GM12878 (cell line): ENCODE results near the gene UNC93A.

Experiments used
- CHD4 ChIP-seq: fragments of 200-600 bp; sonication (generic); IDR thresholded peaks from 2 replicates; pipeline ENCODE4 v1.6.1; 2016; ENCODE audit warnings: mild to moderate bottlenecking
- CTCF ChIP-seq, 3 experiments: IDR thresholded peaks in 2 of 3; conservative IDR thresholded peaks in 1 of 3; 2 replicates each; pipeline ENCODE4 v1.5.1; 2011; ENCODE audit warnings: low read depth in 3 of 3, low read length in 3 of 3, mild to moderate bottlenecking in 3 of 3, control low read depth in 2 of 3, moderate library complexity in 2 of 3, inconsistent platforms in 1 of 3, mixed read lengths in 1 of 3; ENCODE audit not compliant: control insufficient read depth in 2 of 3, insufficient read depth in 1 of 3; ENCODE audit errors: extremely low read depth in 1 of 3
- FOXM1 ChIP-seq: IDR thresholded peaks from 2 replicates; pipeline ENCODE4 v1.6.1; 2012; ENCODE audit warnings: low read depth, mild to moderate bottlenecking, inconsistent platforms, low read length, moderate library complexity
- MEF2B ChIP-seq: fragments of 450-650 bp; IDR thresholded peaks from 2 replicates; pipeline ENCODE4 v1.6.1; 2018; ENCODE audit warnings: mild to moderate bottlenecking, moderate library complexity; ENCODE audit not compliant: partially characterized antibody, poor library complexity, severe bottlenecking
- PAX5 ChIP-seq: IDR thresholded peaks from 2 replicates; pipeline ENCODE4 v1.6.1; 2011; ENCODE audit warnings: low read depth, low read length, borderline replicate concordance
- POLR2AphosphoS5 ChIP-seq: IDR thresholded peaks from 2 replicates; pipeline ENCODE4 v1.6.1; 2011; ENCODE audit warnings: mild to moderate bottlenecking, low read length, inconsistent platforms
- SP1 ChIP-seq: IDR thresholded peaks from one replicate; pipeline ENCODE4 v1.6.1; 2011; ENCODE audit warnings: low read depth, low read length

GRCh38 chr6:167336844-167337630 lies 45.9 kb downstream of the UNC93A start:
- TF ChIP-seq CTCF (IDR thresholded peaks at IDR 0.05 in 2 of 3, conservative IDR thresholded peaks at IDR 0.05 in 1 of 3; ENCODE audit: control insufficient read depth in 2 of 3, extremely low read depth in 1 of 3, insufficient read depth in 1 of 3, low read depth in 3 of 3, low read length in 3 of 3) (no peak), MEF2B (no peak), POLR2AphosphoS5 (no peak), CHD4 (no peak), PAX5 (no peak), SP1 (no peak), FOXM1 (no peak)
